Colonic mucosa (tissue), 4 donors: ENCODE data around the gene PKD2L2. TPM values are rescaled to one million over a fixed set of nuclear protein-coding genes. Genes with fewer than 3 reads are reported as not detected.
A peak's percentile ranks its signal among the peaks of the same experiment; 100 is the strongest.

Source experiments
- DNase-seq: peaks from one replicate; pipeline ENCODE4 v3.0.0-alpha.2; 2020
- H3K27ac ChIP-seq: fragments of 200-600 bp; one replicate; pipeline ENCODE4 v1.8.0; 2021
- H3K27me3 ChIP-seq: fragments of 200-600 bp; one replicate; pipeline ENCODE4 v1.8.0; 2021
- H3K36me3 ChIP-seq: fragments of 200-600 bp; one replicate; pipeline ENCODE4 v1.8.0; 2021
- H3K4me1 ChIP-seq: fragments of 200-600 bp; one replicate; pipeline ENCODE4 v1.8.0; 2021; ENCODE audit warnings: mild to moderate bottlenecking
- H3K4me3 ChIP-seq: fragments of 200-600 bp; one replicate; pipeline ENCODE4 v1.8.0; 2021
- H3K9ac ChIP-seq, 2 donors: one replicate each; pipeline ENCODE4 v1.7.0; 2013; ENCODE audit warnings: control low read depth in 2 of 2, low read depth in 2 of 2, low read length in 2 of 2
- H3K9me3 ChIP-seq: fragments of 200-600 bp; one replicate; pipeline ENCODE4 v1.8.0; 2021
- intact Hi-C: fragments of 100-400 bp; cut with DNase I; formaldehyde crosslinking; loops from one replicate; pipeline ENCODE4 v1.14.1; 2022
- total RNA-seq, 2 donors: library from RNA; stranded (reverse); fragmentation: NEBNext Ultra II Directional in 1 of 2; extraction: Animal tissue kit (Norgen Biotek cat#: 25700) in 1 of 2; gene quantifications; one replicate each; pipeline ENCODE4 v1.2.1, GENCODE V29; 2021
- TF ChIP-seq, protein P1 (sequence below): fragments of 200-600 bp; IDR thresholded peaks from one replicate; pipeline ENCODE4 v1.8.0; 2022; ENCODE audit warnings: antibody characterized with exemption, mild to moderate bottlenecking
- donor health status: healthy.
- donor health status: DM: no; HTN: no; CAD: no.
- donor health status: DM: no; HTN: no; CAD: no.

The PKD2L2 gene
- total RNA-seq, 2 donors from 2014 or later, result not detected

DNA sequence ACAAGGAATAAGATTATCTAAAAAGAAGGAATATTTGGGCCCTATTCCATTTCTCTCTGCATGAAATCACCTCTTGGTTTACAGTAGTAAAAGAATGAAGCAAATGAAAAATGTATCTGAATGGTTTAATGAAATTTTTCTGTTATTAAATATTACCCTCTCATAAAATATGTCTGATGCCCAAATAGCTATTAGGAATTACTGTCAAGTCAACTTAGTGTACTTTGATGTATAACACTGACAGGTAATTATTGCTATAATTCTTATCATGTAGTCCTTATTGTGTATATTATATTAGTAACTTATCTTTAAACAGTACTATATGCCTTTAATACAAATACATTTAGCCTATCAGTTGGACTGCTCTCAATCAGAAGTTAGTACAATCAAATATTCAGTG is 13.2 kb upstream of the PKD2L2 start:
- Histone ChIP-seq H3K4me3 (no peak overlapping the region), H3K4me1 (no peaks in the 10 kb centered on the region), H3K9me3 (no peaks in the 10 kb centered on the region), H3K9ac (no peak overlapping the region), H3K36me3 (no peaks in the 10 kb centered on the region), H3K27me3 (no peaks in the 10 kb centered on the region), H3K27ac (no peak overlapping the region)
- no peak for DNase-seq
- intact Hi-C loops, result no loop called here
- TF ChIP-seq, protein P1, sequence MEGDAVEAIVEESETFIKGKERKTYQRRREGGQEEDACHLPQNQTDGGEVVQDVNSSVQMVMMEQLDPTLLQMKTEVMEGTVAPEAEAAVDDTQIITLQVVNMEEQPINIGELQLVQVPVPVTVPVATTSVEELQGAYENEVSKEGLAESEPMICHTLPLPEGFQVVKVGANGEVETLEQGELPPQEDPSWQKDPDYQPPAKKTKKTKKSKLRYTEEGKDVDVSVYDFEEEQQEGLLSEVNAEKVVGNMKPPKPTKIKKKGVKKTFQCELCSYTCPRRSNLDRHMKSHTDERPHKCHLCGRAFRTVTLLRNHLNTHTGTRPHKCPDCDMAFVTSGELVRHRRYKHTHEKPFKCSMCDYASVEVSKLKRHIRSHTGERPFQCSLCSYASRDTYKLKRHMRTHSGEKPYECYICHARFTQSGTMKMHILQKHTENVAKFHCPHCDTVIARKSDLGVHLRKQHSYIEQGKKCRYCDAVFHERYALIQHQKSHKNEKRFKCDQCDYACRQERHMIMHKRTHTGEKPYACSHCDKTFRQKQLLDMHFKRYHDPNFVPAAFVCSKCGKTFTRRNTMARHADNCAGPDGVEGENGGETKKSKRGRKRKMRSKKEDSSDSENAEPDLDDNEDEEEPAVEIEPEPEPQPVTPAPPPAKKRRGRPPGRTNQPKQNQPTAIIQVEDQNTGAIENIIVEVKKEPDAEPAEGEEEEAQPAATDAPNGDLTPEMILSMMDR, result no peak

DNA sequence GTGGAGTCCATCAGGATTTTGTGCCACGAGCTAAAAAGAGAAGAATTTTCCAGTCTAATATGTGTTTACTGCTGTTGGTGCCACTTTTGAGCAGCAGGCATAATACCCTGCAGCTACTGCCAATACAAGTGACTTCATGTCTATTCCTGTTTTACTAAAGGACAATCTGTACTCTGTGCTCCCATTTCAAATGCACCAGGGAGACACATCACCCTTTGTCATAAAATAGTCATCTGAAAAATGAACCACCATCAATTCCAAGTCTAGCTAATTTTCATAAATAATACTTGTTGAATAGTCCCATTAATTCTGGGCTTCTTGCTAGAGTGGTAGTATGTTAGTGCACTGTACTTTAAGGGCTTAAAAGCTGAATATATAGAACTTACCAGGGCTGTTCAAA is 8.9 kb upstream of the PKD2L2 start:
- no peaks in the 10 kb centered on the region for H3K9me3 ChIP-seq
- no peak overlapping the region for H3K9ac ChIP-seq
- TF ChIP-seq, protein P1, result no peak
- no peaks in the 10 kb centered on the region for H3K27me3 ChIP-seq
- H3K4me1 ChIP-seq, result no peaks in the 10 kb centered on the region
- no peak overlapping the region for H3K4me3 ChIP-seq
- H3K36me3 ChIP-seq, result no peaks in the 10 kb centered on the region
- no peak overlapping the region for H3K27ac ChIP-seq
- no peak for DNase-seq
- intact Hi-C loops, result no loop called here

DNA sequence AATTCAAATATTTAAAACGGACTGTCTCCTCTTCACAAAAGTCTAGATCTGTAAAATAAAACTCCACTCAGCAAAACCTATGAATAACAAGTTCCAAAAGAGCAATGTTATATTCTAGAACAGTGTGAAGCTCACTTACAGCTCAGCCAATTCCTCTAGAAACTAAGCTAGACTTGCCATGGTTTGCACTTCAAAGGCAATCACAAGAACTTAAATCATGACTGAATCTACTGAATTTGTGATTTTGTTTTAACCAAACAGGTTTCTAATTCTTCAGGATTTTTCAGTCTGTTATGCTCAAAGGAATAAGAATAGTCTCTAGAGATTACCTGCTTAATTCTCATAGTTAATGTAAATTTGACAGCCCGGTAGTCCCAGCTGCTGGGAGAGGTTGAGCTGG is 1.4 kb upstream of the PKD2L2 start:
- Histone ChIP-seq H3K9ac (no peak overlapping the region), H3K4me1 (no peaks in the 10 kb centered on the region), H3K27me3 (no peaks in the 10 kb centered on the region), H3K9me3 (no peaks in the 10 kb centered on the region), H3K36me3 (no peaks in the 10 kb centered on the region), H3K27ac (no peak overlapping the region), H3K4me3 (no peak overlapping the region)
- intact Hi-C loops, result no loop called here
- DNase-seq, result no peak
- TF ChIP-seq, protein P1, result no peak

DNA sequence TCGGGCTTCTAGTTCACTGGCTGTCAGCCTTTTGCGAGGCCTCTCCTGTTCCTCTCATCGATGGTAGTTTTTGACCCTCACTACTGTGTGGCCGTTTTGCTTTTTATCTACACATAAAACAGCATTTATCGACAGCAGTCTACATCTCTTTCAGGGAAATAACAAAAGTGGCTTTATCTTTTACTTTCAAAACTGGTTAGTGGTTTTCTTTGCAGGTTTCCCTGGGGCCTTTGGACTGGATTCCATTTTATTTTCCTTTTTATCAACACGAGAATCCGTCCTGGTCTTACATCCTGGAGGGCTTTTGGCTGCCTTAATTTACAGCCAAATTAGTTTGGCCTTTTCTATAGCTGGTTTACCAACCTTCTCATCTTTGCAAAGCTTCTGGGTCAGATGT is 793 bp upstream of the PKD2L2 start:
- Histone ChIP-seq H3K27me3 (no peaks in the 10 kb centered on the region), H3K36me3 (no peaks in the 10 kb centered on the region), H3K27ac (peak overlapping the region; percentile 51), H3K4me1 (no peaks in the 10 kb centered on the region), H3K9me3 (no peaks in the 10 kb centered on the region), H3K9ac (peak overlapping the region in 1 of 2 donors; percentile 1), H3K4me3 (peak overlapping the region; percentile 29)
- intact Hi-C loops, result no loop called here
- no peak for DNase-seq
- TF ChIP-seq, protein P1, result no peak

DNA sequence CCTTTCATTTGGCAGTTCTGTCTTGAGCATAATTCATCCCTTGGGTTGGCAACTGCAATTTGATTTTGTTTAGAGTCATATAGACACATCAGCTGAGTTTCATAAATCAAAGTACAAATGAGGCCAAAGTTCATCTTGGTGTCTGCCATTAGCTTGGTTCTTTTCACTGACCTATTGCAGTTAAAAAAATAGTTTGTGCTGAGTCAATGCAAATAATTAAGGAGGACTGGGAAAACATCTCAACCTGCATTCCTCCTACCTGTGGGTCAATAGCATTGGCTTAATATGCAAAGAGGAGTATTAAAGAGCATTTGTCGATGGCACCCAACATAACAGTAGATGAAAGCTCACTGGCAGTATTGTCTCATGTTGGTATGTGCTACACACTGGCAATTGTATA is 1.6 kb downstream of the PKD2L2 start:
- no peak overlapping the region for H3K4me3 ChIP-seq
- no peak overlapping the region for H3K27ac ChIP-seq
- H3K27me3 ChIP-seq, result no peaks in the 10 kb centered on the region
- H3K4me1 ChIP-seq, result no peaks in the 10 kb centered on the region
- TF ChIP-seq, protein P1, result no peak
- H3K36me3 ChIP-seq, result no peaks in the 10 kb centered on the region
- H3K9ac ChIP-seq, result no peak overlapping the region
- DNase-seq, result no peak
- intact Hi-C loops, result no loop called here
- H3K9me3 ChIP-seq, result no peaks in the 10 kb centered on the region

DNA sequence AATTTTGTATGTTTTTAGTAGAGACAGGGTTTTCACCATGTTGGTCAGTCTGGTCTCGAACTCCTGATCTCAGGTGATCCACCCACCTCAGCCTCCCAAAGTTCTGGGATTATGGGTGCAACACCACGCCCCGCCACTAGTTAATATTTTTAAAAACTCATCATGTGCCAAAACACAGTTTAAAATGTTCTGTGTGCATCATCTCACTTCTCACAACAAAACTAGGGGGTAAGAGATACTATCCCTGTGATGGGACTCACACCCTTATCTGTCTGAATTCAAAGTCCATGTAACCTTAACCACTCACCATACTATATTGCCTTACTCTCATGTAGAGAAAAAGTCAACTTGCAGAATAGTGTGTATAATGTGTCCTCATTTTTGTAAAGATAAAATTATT is 2.6 kb downstream of the PKD2L2 start:
- Histone ChIP-seq H3K36me3 (no peaks in the 10 kb centered on the region), H3K9me3 (no peaks in the 10 kb centered on the region), H3K27me3 (no peaks in the 10 kb centered on the region), H3K27ac (no peak overlapping the region), H3K4me1 (no peaks in the 10 kb centered on the region), H3K4me3 (no peak overlapping the region), H3K9ac (no peak overlapping the region)
- intact Hi-C loops, result no loop called here
- TF ChIP-seq, protein P1, result no peak
- no peak for DNase-seq
